ENCODE results near the gene LGALS4. TPM values are rescaled to one million over a fixed set of nuclear protein-coding genes. Genes with fewer than 3 reads are reported as not detected.
"Not testable (repeated sequence)": the region's sequence is repeated elsewhere in the genome, so short reads cannot be mapped to it uniquely, and the experiment has no call there.

Gene LGALS4
- total RNA-seq, 1 experiment from 2014 or later: 1.0 TPM

DNA sequence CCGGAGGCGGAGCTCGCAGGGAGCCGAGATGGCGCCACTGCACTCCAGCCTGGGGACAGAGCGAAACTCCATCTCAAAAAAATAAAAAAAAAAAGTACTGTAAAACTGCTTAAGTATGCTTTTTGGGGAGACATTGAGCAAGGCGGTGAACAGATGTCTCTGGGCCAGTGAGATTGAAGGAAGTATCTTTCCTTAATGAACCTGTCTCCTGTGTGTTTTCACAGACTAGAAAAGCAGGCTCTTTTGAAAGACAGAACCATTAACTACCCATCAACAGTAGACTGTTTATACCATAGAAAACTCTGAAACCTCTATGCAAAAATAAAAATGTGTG lies 20.3 kb upstream of the LGALS4 start:
- DNase-seq: no peak
- Histone ChIP-seq H4K20me1 (ENCODE audit: insufficient read depth) (no peaks in the 10 kb centered on the region), H3K27me3 (ENCODE audit: insufficient read depth, low read depth) (no peaks in the 10 kb centered on the region), H3K4me3 (no peak overlapping the region), H3K4me1 (replicated peaks; ENCODE audit: insufficient read depth) (peaks cover 86% of the 10 kb centered on the region), H3F3A (ENCODE audit: insufficient read depth, low read depth) (peaks cover 79% of the 10 kb centered on the region), H3K79me2 (ENCODE audit: low read depth) (peaks cover 30% of the 10 kb centered on the region), H2AFZ (no peak overlapping the region), H3K4me2 (peak overlapping the region; percentile 78; the same call in 1 of the 2 replicates), H3K9me3 (ENCODE audit: insufficient read depth, low read depth) (no peaks in the 10 kb centered on the region), H3K36me3 (ENCODE audit: low read depth) (peaks cover 21% of the 10 kb centered on the region), H3K9me2 (ENCODE audit: insufficient read depth) (no peaks in the 10 kb centered on the region), H3K27ac (peak overlapping the region; percentile 98)
- intact Hi-C loops (cut with micrococcal nuclease; ENCODE audit: unreplicated experiment): loop anchor here (5.0 to 10.0 kb wide), 3 partner anchors 36 to 428 kb away; partner anchors contain the start of genes FAM98C and FBXO27
- TF ChIP-seq EZH2 (IDR thresholded peaks at IDR 0.05; ENCODE audit: low read depth): no peak
- TF ChIP-seq, protein P1, sequence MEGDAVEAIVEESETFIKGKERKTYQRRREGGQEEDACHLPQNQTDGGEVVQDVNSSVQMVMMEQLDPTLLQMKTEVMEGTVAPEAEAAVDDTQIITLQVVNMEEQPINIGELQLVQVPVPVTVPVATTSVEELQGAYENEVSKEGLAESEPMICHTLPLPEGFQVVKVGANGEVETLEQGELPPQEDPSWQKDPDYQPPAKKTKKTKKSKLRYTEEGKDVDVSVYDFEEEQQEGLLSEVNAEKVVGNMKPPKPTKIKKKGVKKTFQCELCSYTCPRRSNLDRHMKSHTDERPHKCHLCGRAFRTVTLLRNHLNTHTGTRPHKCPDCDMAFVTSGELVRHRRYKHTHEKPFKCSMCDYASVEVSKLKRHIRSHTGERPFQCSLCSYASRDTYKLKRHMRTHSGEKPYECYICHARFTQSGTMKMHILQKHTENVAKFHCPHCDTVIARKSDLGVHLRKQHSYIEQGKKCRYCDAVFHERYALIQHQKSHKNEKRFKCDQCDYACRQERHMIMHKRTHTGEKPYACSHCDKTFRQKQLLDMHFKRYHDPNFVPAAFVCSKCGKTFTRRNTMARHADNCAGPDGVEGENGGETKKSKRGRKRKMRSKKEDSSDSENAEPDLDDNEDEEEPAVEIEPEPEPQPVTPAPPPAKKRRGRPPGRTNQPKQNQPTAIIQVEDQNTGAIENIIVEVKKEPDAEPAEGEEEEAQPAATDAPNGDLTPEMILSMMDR (conservative IDR thresholded peaks at IDR 0.05): no peak
- ChIA-PET CTCF (interaction anchor here (0.6 to 0.7 kb wide), 2 partner anchors 109 to 116 kb away, joined by 5 to 6 read pairs; no protein-coding TSS in a partner anchor), POLR2A (ENCODE audit: unreplicated experiment) (interaction anchor here (0.7 kb wide), 1 partner anchor 199 kb away, joined by 4 read pairs; no protein-coding TSS in a partner anchor)
- BruUV-seq (replicated peaks): no TSS peak

DNA sequence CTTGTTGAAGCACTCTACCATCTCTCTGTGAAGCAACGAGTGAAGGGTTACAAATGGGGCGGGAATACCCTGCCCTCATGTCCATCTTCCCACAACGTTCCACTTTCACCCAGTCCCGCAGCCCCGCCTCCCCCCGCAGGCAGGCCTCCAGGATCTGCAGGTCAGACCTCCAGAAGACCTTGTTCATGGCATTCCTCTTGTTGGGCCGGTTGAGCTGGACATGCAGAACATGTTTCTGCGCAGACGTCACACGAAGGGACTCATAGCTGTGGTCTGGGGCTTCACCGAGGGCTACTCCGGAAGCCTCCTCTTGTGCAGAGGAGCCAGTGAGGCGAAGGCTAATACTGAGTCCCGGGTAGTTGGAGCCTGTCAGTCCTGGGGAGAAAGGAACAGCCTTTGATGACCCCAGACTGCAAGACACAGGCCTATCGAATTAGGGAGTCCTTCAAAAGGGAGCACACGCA lies 18.4 kb upstream of the LGALS4 start:
- Histone ChIP-seq H3K4me2 (peak overlapping the region; percentile 78), H3K36me3 (ENCODE audit: low read depth) (peaks cover 9% of the 10 kb centered on the region), H3K9me2 (ENCODE audit: insufficient read depth) (no peaks in the 10 kb centered on the region), H3K27me3 (ENCODE audit: insufficient read depth, low read depth) (no peaks in the 10 kb centered on the region), H3K27ac (peak overlapping the region; percentile 98), H3K4me3 (peak overlapping the region; percentile 60), H4K20me1 (ENCODE audit: insufficient read depth) (no peaks in the 10 kb centered on the region), H3K4me1 (replicated peaks; ENCODE audit: insufficient read depth) (peaks cover 67% of the 10 kb centered on the region), H3F3A (ENCODE audit: insufficient read depth, low read depth) (peaks cover 60% of the 10 kb centered on the region), H2AFZ (peak overlapping the region; percentile 58; the same call in 1 of the 2 replicates), H3K9me3 (ENCODE audit: insufficient read depth, low read depth) (no peaks in the 10 kb centered on the region), H3K79me2 (ENCODE audit: low read depth) (peaks cover 20% of the 10 kb centered on the region)
- ChIA-PET POLR2A (ENCODE audit: unreplicated experiment) (interaction anchor here (0.5 to 1.4 kb wide), 12 partner anchors 38 to 564 kb away, joined by 3 to 22 read pairs (median 7); partner anchors contain the start of genes ACTN4 and EIF3K), CTCF (interaction anchor here (0.5 to 0.7 kb wide), 3 partner anchors 24 to 187 kb away, joined by 3 to 6 read pairs (median 3); no protein-coding TSS in a partner anchor)
- DNase-seq: peak; percentile 96 to 100
- intact Hi-C loops (cut with micrococcal nuclease; ENCODE audit: unreplicated experiment): loop anchor here (1.0 to 10.0 kb wide), 9 partner anchors 20 to 572 kb away; partner anchors contain the start of genes FAM98C, FBXO27, MRPS12 and SARS2
- TF ChIP-seq, protein P1 (conservative IDR thresholded peaks at IDR 0.05): no peak
- no peak for TF ChIP-seq EZH2 (IDR thresholded peaks at IDR 0.05; ENCODE audit: low read depth)
- TSS peak; percentile 43 for BruUV-seq (replicated peaks)

DNA sequence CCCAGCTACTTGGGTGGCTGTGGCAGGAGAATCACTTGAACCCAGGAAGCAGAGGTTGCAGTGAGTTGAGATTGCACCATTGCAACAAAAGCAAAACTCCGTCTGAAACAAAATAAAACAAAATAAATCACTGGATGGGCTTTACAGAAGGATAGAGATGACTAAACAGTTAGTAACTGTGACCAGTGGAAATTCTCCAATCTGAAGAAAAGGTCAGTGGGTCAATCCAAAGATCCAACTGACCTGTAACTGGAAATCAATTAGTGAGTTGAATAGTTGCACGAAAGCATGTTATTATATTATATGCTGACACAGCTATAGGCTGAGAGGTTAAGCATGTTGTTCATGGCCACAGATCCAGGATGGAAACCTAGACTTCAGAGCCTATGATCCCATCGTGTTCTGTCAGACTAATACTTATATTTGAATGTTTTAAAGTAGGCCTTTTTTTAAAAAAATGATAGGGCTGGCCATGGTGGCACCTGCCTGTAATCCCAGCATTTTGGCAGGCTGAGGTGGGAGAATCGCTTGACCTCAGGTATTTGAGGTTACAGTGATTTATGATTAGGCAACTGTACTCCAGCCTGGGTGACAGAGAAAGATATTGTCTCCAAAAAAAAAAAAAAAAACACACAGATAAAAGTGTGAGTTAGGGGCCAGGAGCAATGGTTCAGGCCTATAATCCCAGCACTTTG lies 17.4 kb upstream of the LGALS4 start:
- Histone ChIP-seq H4K20me1 (ENCODE audit: insufficient read depth) (no peaks in the 10 kb centered on the region), H2AFZ (no peak overlapping the region), H3K4me1 (replicated peaks; ENCODE audit: insufficient read depth) (peaks cover 58% of the 10 kb centered on the region), H3K9me3 (ENCODE audit: insufficient read depth, low read depth) (no peaks in the 10 kb centered on the region), H3K27ac (peak overlapping the region; percentile 98), H3K4me2 (peak overlapping the region; percentile 78), H3K27me3 (ENCODE audit: insufficient read depth, low read depth) (no peaks in the 10 kb centered on the region), H3K36me3 (ENCODE audit: low read depth) (peaks cover under 1% of the 10 kb centered on the region; the same call in 1 of the 2 replicates), H3F3A (ENCODE audit: insufficient read depth, low read depth) (peaks cover 50% of the 10 kb centered on the region), H3K9me2 (ENCODE audit: insufficient read depth) (no peaks in the 10 kb centered on the region), H3K4me3 (peak overlapping the region; percentile 60; the same call in 1 of the 2 replicates), H3K79me2 (ENCODE audit: low read depth) (peaks cover 13% of the 10 kb centered on the region; the same call in 1 of the 2 replicates)
- POLR2A ChIA-PET (ENCODE audit: unreplicated experiment): no interaction called here
- CTCF ChIA-PET: interaction anchor here (0.5 to 0.6 kb wide), 2 partner anchors 93 to 137 kb away, joined by 3 to 7 read pairs; no protein-coding TSS in a partner anchor
- no peak for TF ChIP-seq EZH2 (IDR thresholded peaks at IDR 0.05; ENCODE audit: low read depth)
- TF ChIP-seq, protein P1 (conservative IDR thresholded peaks at IDR 0.05): no peak
- intact Hi-C loops (cut with micrococcal nuclease; ENCODE audit: unreplicated experiment): loop anchor here (2.0 to 10.0 kb wide), 6 partner anchors 21 to 425 kb away; partner anchors contain the start of genes FAM98C, FBXO27, MRPS12 and SARS2
- peak in 1 of 2 experiments; percentile 43 for DNase-seq
- BruUV-seq (replicated peaks): no TSS peak

DNA sequence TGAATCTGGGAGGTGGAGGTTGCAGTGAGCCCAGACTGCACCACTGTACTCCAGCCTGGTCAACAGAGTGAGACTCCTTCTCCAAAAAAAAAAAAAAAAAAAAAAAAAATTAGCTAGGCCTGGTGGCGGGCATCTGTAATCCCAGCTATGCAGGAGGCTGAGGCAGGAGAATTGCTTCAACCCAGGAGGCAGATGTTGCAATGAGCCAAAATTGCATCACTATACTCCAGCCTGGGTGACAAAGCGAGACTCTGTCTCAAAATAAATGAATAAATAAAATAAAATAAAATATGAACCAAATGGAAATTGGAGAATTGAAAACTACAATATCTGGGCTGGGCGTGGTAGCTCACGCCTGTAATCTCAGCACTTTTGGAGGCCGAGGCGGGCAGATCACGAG lies 16.5 kb upstream of the LGALS4 start:
- H3K36me3 ChIP-seq (ENCODE audit: low read depth); H2AFZ ChIP-seq; BruUV-seq (replicated peaks); H3K9me3 ChIP-seq (ENCODE audit: insufficient read depth, low read depth); H4K20me1 ChIP-seq (ENCODE audit: insufficient read depth); intact Hi-C loops (cut with micrococcal nuclease; ENCODE audit: unreplicated experiment); H3K9me2 ChIP-seq (ENCODE audit: insufficient read depth); H3K27me3 ChIP-seq (ENCODE audit: insufficient read depth, low read depth): not testable (repeated sequence)
- peaks cover 13% of the 10 kb centered on the region; the same call in 1 of the 2 replicates for H3K79me2 ChIP-seq (ENCODE audit: low read depth)
- DNase-seq: peak in 1 of 2 experiments; percentile 65
- peaks cover 44% of the 10 kb centered on the region for H3F3A ChIP-seq (ENCODE audit: insufficient read depth, low read depth)
- peak overlapping the region; percentile 98 for H3K27ac ChIP-seq
- H3K4me2 ChIP-seq: peak overlapping the region; percentile 78
- ChIA-PET CTCF (interaction anchor here (0.6 kb wide), 2 partner anchors 42 to 55 kb away, joined by 3 to 6 read pairs; no protein-coding TSS in a partner anchor), POLR2A (ENCODE audit: unreplicated experiment) (interaction anchor here (0.6 kb wide), 1 partner anchor 255 kb away, joined by 9 read pairs; no protein-coding TSS in a partner anchor)
- H3K4me3 ChIP-seq: peak overlapping the region; percentile 60; the same call in 1 of the 2 replicates
- H3K4me1 ChIP-seq (replicated peaks; ENCODE audit: insufficient read depth): peaks cover 50% of the 10 kb centered on the region

All from PC-9 (cell line).